Astrocyte (in vitro differentiated cells and primary cell): ENCODE measurements around the gene LBX2.

Experiments used
- CTCF ChIP-seq: IDR thresholded peaks from 2 replicates; pipeline ENCODE4 v1.5.1; 2011; ENCODE audit warnings: low read depth, mild to moderate bottlenecking, inconsistent platforms, low read length, moderate library complexity; ENCODE audit not compliant: insufficient read depth
- EZH2 ChIP-seq: IDR thresholded peaks from 2 replicates; pipeline ENCODE4 v1.6.1; 2012; ENCODE audit warnings: mild to moderate bottlenecking, low read length, inconsistent platforms; ENCODE audit not compliant: insufficient read depth

- TF ChIP-seq CTCF = no peak
- TF ChIP-seq EZH2 = no peak
Measured at GRCh38 chr2:74481961-74482800, 17.2 kb downstream of the LBX2 start.
